ENCODE data around the gene CRAMP1. TPM values are rescaled to one million over a fixed set of nuclear protein-coding genes. Genes with fewer than 3 reads are reported as not detected.

Gene CRAMP1
- total and polyA plus RNA-seq, 2 of the 8 experiments (the other 6 are each of a cell fraction or from before 2014, with no cell fraction given), result 19.2 to 23.2 TPM

GRCh38 chr16:1607971-1608370 lies 4.2 kb upstream of the CRAMP1 start:
- no peak for FAIRE-seq

More at GRCh38 chr16:1607971-1608370, 4.2 kb upstream of the CRAMP1 start:
- H3K18ac ChIP-seq (ENCODE audit: extremely low read depth, low read length), result no peak overlapping the region
- no peak overlapping the region for H3K27ac ChIP-seq (ENCODE audit: low read depth, low read length)
- no peak overlapping the region for H2BK12ac ChIP-seq (ENCODE audit: low read depth, low read length)
- no peak overlapping the region for H2AK5ac ChIP-seq (ENCODE audit: low read depth, low read length)
- H3K79me2 ChIP-seq (ENCODE audit: control insufficient read depth in 1 of 2, insufficient read depth in 2 of 2, low read length in 2 of 2), result peaks cover 0 to 9% of the 10 kb centered on the region in 2 experiments; a peak in 2 of 4 replicates
- peaks cover 3% of the 10 kb centered on the region; the same call in 1 of the 2 replicates for H3K79me1 ChIP-seq (ENCODE audit: low read depth, low read length)
- H3K9ac ChIP-seq (replicated peaks in 1 of 4; ENCODE audit: extremely low read depth in 1 of 4, low read depth in 3 of 4, low read length in 3 of 4), result no peak overlapping the region
- H4K8ac ChIP-seq (ENCODE audit: extremely low read depth, insufficient read depth, low read length), result no peak overlapping the region
- no peak overlapping the region for H2BK20ac ChIP-seq (ENCODE audit: low read length)
- H3K27me3 ChIP-seq (replicated peaks in 1 of 4; ENCODE audit: control insufficient read depth in 3 of 4, extremely low read depth in 1 of 4, insufficient read depth in 3 of 4, low read length in 3 of 4), result peaks cover 0 to 2% (median under 1%) of the 10 kb centered on the region in 4 experiments; a peak in 2 of 7 replicates
- TF ChIP-seq TCF12 (IDR thresholded peaks at IDR 0.05; ENCODE audit: low read depth, low read length), result no peak
- no peaks in the 10 kb centered on the region for H3K9me3 ChIP-seq (ENCODE audit: insufficient read depth in 2 of 2, low read depth in 1 of 2, low read length in 1 of 2)
- no peak overlapping the region for H4K5ac ChIP-seq (ENCODE audit: insufficient read length, low read depth, low read length)
- no peak overlapping the region for H2BK5ac ChIP-seq (ENCODE audit: low read depth, low read length)
- no peak overlapping the region for H3K56ac ChIP-seq (replicated peaks; ENCODE audit: insufficient read length, low read depth, low read length)
- no peak overlapping the region for H3K4me2 ChIP-seq (ENCODE audit: insufficient read depth in 1 of 2, low read depth in 2 of 2, low read length in 2 of 2)
- H2BK120ac ChIP-seq (replicated peaks; ENCODE audit: low read depth, low read length), result no peak overlapping the region
- peaks cover 3 to 8% of the 10 kb centered on the region in 2 experiments for H4K20me1 ChIP-seq (replicated peaks in 1 of 2; ENCODE audit: control insufficient read depth in 1 of 2, insufficient read depth in 2 of 2, low read length in 2 of 2)
- POLR2A ChIA-PET (ENCODE audit: partially characterized antibody), result interaction anchor here (1.3 kb wide), 1 partner anchor 9 kb away, joined by 3 read pairs; no protein-coding TSS in a partner anchor
- H3K4ac ChIP-seq (replicated peaks; ENCODE audit: insufficient read length, low read depth, low read length), result no peak overlapping the region
- H2BK15ac ChIP-seq (ENCODE audit: low read length), result no peak overlapping the region
- H3K4me1 ChIP-seq (replicated peaks in 1 of 4; ENCODE audit: control insufficient read depth in 3 of 4, insufficient read depth in 4 of 4, low read length in 3 of 4), result peaks cover 0 to 4% (median 2%) of the 10 kb centered on the region in 4 experiments; a peak in 4 of 7 replicates
- DNase-seq (ENCODE audit: low read depth in 1 of 2, low spot score in 2 of 2), result no peak
- no peak overlapping the region for H3K23ac ChIP-seq (ENCODE audit: insufficient read length)
- CTCF ChIA-PET (ENCODE audit: partially characterized antibody), result interaction anchor here (1.2 kb wide), 1 partner anchor 33 kb away, joined by 3 read pairs; no protein-coding TSS in a partner anchor
- H3K36me3 ChIP-seq (ENCODE audit: control insufficient read depth in 2 of 4, insufficient read depth in 4 of 4, low read length in 3 of 4), result peaks cover 0 to 14% (median 7%) of the 10 kb centered on the region in 4 experiments; a peak in 4 of 8 replicates
- no peak overlapping the region for H4K91ac ChIP-seq (replicated peaks; ENCODE audit: insufficient read length, low read length)
- WGBS, 2 experiments (ENCODE audit: extremely low coverage in 1 of 2, insufficient coverage in 1 of 2, insufficient read length in 1 of 2, insufficient replicate concordance in 2 of 2, low coverage in 1 of 2, low lambda C conversion rate in 2 of 2, missing lambda C conversion rate in 1 of 2), result 85% methylated on average over 6 of the region's 6 CpGs; no CpG with 5 or more reads in 1 of the 2 experiments
- peaks cover 18% of the 10 kb centered on the region for H3K23me2 ChIP-seq (ENCODE audit: low read depth, low read length)
- H3K14ac ChIP-seq (ENCODE audit: insufficient read length), result no peak overlapping the region
- H3K4me3 ChIP-seq (ENCODE audit: extremely low read depth in 1 of 4, insufficient read depth in 2 of 4, low read depth in 3 of 4, low read length in 4 of 4), result no peak overlapping the region
- no peak overlapping the region for H2AFZ ChIP-seq (ENCODE audit: low read length)
